Kidney epithelial cell (primary cell): ENCODE measurements around the gene MEPCE. TPM values are rescaled to one million over a fixed set of nuclear protein-coding genes. Genes with fewer than 3 reads are reported as not detected.

Source experiments
- DNase-seq: peaks from one replicate; pipeline ENCODE4 v3.0.0-alpha.2; 2010; ENCODE audit warnings: low read depth
- H3K27me3 ChIP-seq: 2 replicates; pipeline ENCODE4 v1.6.0; 2011; ENCODE audit warnings: low read length; ENCODE audit not compliant: control insufficient read depth, insufficient read depth
- H3K36me3 ChIP-seq: 2 replicates; pipeline ENCODE4 v1.5.1; 2011; ENCODE audit warnings: low read length; ENCODE audit not compliant: control insufficient read depth, insufficient read depth
- H3K4me3 ChIP-seq: 2 replicates; pipeline ENCODE4 v1.5.1; 2011; ENCODE audit warnings: low read depth, mild to moderate bottlenecking, control low read depth, low read length
- total RNA-seq: library from RNA; depleted of rRNA; stranded (reverse); fragments of >200 nt; gene quantifications from 2 replicates; pipeline ENCODE4 v1.2.3, GENCODE V29; 2015
- TF ChIP-seq, protein P1 (sequence below): IDR thresholded peaks from 2 replicates; pipeline ENCODE4 v1.5.1; 2011; ENCODE audit warnings: mild to moderate bottlenecking, moderate library complexity, low read length, control low read depth, inconsistent platforms; ENCODE audit not compliant: insufficient read depth, poor library complexity, severe bottlenecking

MEPCE gene
- total RNA-seq, 1 donor from 2014 or later: 29.7 TPM

DNA sequence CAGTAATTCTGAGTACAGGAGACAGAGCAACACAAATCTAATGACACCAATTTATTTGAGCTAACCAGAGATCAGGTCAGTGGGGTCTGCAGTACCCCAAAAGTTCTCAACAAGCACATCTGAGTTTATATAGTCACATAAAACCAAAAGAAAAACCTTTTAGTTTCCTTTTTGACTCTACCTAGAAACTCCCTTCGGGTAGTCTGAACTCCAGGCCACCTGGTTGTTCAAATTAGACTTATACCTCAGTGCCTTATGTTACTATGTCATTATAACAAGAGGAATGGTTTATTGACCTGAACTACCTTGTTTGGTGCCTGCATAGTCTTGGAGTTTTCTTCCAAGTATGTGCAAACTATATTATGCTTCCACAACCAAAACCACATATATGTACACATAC, 15.7 kb upstream of the MEPCE start:
- Histone ChIP-seq H3K36me3 (no peaks in the 10 kb centered on the region), H3K4me3 (no peak overlapping the region), H3K27me3 (peaks cover 2% of the 10 kb centered on the region)
- TF ChIP-seq, protein P1, sequence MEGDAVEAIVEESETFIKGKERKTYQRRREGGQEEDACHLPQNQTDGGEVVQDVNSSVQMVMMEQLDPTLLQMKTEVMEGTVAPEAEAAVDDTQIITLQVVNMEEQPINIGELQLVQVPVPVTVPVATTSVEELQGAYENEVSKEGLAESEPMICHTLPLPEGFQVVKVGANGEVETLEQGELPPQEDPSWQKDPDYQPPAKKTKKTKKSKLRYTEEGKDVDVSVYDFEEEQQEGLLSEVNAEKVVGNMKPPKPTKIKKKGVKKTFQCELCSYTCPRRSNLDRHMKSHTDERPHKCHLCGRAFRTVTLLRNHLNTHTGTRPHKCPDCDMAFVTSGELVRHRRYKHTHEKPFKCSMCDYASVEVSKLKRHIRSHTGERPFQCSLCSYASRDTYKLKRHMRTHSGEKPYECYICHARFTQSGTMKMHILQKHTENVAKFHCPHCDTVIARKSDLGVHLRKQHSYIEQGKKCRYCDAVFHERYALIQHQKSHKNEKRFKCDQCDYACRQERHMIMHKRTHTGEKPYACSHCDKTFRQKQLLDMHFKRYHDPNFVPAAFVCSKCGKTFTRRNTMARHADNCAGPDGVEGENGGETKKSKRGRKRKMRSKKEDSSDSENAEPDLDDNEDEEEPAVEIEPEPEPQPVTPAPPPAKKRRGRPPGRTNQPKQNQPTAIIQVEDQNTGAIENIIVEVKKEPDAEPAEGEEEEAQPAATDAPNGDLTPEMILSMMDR: no peak
- no peak for DNase-seq

DNA sequence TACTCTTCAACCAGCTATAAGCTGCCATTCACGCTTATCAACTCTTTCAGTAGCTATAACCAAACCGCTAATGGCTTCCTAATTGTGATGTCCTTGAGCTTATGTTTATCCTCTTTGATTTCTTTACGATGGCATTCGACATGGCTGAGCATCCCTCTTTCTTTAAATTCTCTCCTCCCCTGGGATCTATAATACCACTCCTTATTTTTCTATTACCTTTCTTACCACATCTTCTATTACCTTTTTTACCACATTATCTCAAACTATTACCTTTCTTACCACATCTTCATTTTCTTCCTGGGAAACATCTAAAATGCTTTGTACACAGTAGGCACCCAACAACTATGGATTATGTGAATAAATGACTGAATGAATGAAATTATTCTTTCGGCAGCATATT, 14.2 kb upstream of the MEPCE start:
- H3K27me3 ChIP-seq: no peaks in the 10 kb centered on the region
- no peak for DNase-seq
- H3K36me3 ChIP-seq: no peaks in the 10 kb centered on the region
- TF ChIP-seq, protein P1: no peak
- no peak overlapping the region for H3K4me3 ChIP-seq

DNA sequence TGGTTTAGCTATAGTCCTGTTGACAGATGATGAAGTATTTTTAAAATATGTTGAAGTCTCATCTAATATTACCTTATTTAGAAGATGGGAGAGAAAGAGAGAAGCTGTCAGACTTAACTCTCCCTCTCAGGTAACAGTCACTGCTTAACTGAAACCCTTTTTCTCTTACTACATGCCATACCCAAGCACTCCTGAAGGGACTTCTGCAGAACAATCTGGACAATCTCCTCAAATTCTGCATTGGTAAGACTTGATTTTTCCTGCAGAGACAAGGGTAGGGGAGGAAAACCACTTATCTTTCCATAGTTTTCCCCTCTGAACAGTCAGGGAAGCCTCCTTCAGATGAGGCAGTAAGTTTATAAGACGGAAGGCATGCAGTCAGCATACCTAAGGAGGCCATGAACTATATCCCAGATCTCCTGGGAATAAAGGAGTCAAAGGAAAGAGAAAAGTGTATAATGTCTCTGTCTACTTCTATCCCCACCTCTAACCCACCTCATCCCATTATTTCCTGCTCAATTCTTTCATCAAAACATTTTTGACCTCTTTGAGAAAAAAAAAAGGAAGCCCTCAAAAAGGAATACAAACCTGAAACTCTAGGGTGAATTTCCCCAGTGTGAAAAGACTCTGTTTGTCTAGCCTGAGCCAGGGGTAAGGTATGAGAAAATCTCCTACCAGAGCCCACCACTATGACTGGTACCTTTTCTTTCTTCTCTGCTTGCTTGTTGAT, 10.5 kb upstream of the MEPCE start:
- no peak for DNase-seq
- H3K36me3 ChIP-seq: no peaks in the 10 kb centered on the region
- H3K4me3 ChIP-seq: no peak overlapping the region
- no peaks in the 10 kb centered on the region for H3K27me3 ChIP-seq
- TF ChIP-seq, protein P1: no peak

DNA sequence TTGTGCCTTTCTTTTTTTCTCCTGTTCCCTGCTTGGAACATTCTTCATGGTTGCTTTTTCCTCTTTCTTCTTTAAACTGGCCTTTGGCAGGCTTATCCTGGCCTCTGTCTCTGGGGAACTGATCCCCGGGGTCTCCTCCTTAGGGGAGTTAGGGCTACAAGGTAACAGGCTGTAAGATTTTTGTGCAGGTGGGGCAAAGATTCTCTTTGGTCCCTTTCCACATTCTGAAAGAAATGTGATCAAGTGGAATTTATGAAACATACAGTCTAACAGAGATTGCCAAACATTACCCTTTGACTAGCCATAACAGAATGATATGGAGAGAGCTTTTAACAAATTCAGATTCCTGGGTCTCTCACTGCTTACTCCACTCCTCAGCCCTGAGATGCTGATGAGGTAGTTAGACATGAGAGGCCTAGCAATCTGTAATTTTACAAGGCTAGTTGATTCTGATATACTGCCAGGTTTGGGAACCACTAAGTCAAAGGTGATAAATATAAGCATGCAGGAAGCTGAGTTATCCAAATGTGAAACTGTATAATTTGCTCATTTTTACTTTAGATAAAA, 9.9 kb upstream of the MEPCE start:
- H3K4me3 ChIP-seq: no peak overlapping the region
- H3K36me3 ChIP-seq: no peaks in the 10 kb centered on the region
- TF ChIP-seq, protein P1: no peak
- H3K27me3 ChIP-seq: no peaks in the 10 kb centered on the region
- DNase-seq: no peak

DNA sequence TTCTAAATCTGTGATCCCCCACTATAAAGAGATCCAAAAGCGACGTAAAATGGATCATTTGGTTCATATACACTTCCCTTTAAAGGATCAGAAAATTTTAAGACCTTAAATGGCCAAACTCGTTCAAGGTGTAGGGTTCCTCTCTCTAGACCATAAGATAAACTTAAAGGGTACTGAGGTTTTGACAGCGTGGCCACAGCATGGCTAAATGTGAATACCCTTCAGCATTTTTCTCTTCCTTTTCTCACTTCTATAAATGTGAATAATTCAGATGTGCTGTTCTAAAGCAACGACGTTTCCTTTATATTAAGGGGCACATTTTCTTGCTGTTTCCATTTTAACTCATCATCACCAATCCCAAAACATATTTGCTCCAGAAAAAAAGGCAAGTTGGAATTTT, 6.3 kb upstream of the MEPCE start:
- Histone ChIP-seq H3K4me3 (no peak overlapping the region), H3K27me3 (no peaks in the 10 kb centered on the region), H3K36me3 (no peaks in the 10 kb centered on the region)
- TF ChIP-seq, protein P1: no peak
- DNase-seq: no peak

DNA sequence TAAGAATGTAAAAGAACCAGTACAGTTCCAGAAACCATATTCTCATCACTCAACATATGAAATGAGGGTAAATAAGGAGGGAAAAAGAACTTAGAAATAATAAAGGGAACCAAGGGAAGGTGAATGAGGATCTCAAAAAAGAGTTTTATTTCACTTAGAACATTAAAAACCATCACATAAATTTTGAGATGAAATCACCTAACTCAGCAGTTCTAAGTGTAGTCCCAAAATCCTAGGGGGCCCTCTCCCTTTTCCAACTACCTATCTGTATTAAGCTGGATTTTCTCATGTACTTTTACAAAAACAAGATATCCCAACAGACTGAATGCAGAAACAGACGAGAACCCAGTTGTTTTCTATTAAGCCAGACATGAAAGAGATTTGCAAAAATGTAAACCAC, 4.3 kb upstream of the MEPCE start:
- H3K27me3 ChIP-seq: no peaks in the 10 kb centered on the region
- DNase-seq: no peak
- TF ChIP-seq, protein P1: no peak
- H3K36me3 ChIP-seq: no peaks in the 10 kb centered on the region
- no peak overlapping the region for H3K4me3 ChIP-seq
